HepG2 (cell line): Measurements from ENCODE around the gene SNAPIN. TPM values are rescaled to one million over a fixed set of nuclear protein-coding genes. Genes with fewer than 3 reads are reported as not detected.
A peak's percentile ranks its signal among the peaks of the same experiment; 100 is the strongest.

Experiments used
- JUN ChIP-seq: sonication (generic); formaldehyde crosslinking; IDR thresholded peaks from 2 replicates; pipeline ENCODE4 v1.4.0; 2020; ENCODE audit warnings: mild to moderate bottlenecking, missing genetic modification reagents
- RBM22 ChIP-seq: fragments of 200-400 bp; formaldehyde crosslinking; optimal IDR thresholded peaks from 2 replicates; pipeline ENCODE3; 2017; ENCODE audit warnings: mild to moderate bottlenecking, low read length, moderate library complexity
- SIN3B ChIP-seq: fragments of 150-350 bp; IDR thresholded peaks from 2 replicates; pipeline ENCODE4 v1.6.1; 2014; ENCODE audit warnings: low read length
- SMAD1 ChIP-seq: sonication (generic); formaldehyde crosslinking; IDR thresholded peaks from 2 replicates; pipeline ENCODE4 v1.4.0; 2020; ENCODE audit warnings: missing genetic modification reagents, low read depth, mild to moderate bottlenecking, borderline replicate concordance
- TEAD3 ChIP-seq: optimal IDR thresholded peaks from 2 replicates; pipeline ENCODE3; 2016; ENCODE audit warnings: borderline replicate concordance
- ZNF350 ChIP-seq: sonication (generic); formaldehyde crosslinking; IDR thresholded peaks from 2 replicates; pipeline ENCODE4 v1.4.0; 2020; ENCODE audit warnings: mild to moderate bottlenecking, low read depth, missing genetic modification reagents, borderline replicate concordance
- ZNF563 ChIP-seq: sonication (generic); formaldehyde crosslinking; IDR thresholded peaks from 2 replicates; pipeline ENCODE4 v1.8.0; 2022; ENCODE audit warnings: mild to moderate bottlenecking, moderate library complexity, missing genetic modification reagents
- polyA plus RNA-seq, 8 experiments: library from polyadenylated mRNA; depleted of rRNA in 3 of 8; stranded (reverse) in 7 of 8; unstranded in 1 of 8; fragments of >200 nt; fragmentation: Illumina TruSeq in 4 of 8; extraction: Trizol in 4 of 8; gene quantifications; 2 replicates each; pipeline versions ENCODE4 v1.2.1 to v1.2.3, GENCODE V29; 2011 to 2016; ENCODE audit warnings: low read depth in 4 of 8, missing spikeins in 1 of 8, mixed read lengths in 1 of 8; ENCODE audit not compliant: insufficient read depth in 1 of 8
- total RNA-seq, 5 experiments: library from RNA; depleted of rRNA; stranded (reverse); fragments of >200 nt; fragmentation: Illumina TruSeq; extraction: Trizol; gene quantifications; 2 replicates each; pipeline ENCODE4 v1.2.3, GENCODE V29; 2016; ENCODE audit warnings: low read depth in 1 of 5
- TF ChIP-seq, protein P1 (sequence below): sonication (generic); formaldehyde crosslinking; IDR thresholded peaks from 2 replicates; pipeline ENCODE4 v1.4.0; 2020; ENCODE audit warnings: mild to moderate bottlenecking, missing genetic modification reagents, borderline replicate concordance
- TF ChIP-seq, protein P2 (sequence below): sonication (generic); formaldehyde crosslinking; IDR thresholded peaks from 2 replicates; pipeline ENCODE4 v1.5.1; 2020; ENCODE audit warnings: mild to moderate bottlenecking, missing genetic modification reagents, borderline replicate concordance
- TF ChIP-seq, protein P3 (sequence below), 2 experiments: fragments of 450-650 bp in 1 of 2; sonication (generic) in 1 of 2; formaldehyde crosslinking in 1 of 2; IDR thresholded peaks; 2 replicates each; pipeline versions ENCODE4 v1.6.1 to v1.8.0; 2016 to 2022; ENCODE audit warnings: antibody characterized with exemption in 1 of 2, mild to moderate bottlenecking in 1 of 2, missing genetic modification reagents in 1 of 2

The SNAPIN gene
- total and polyA plus RNA-seq, 2 of the 13 experiments (the other 11 are each of a cell fraction or from before 2014, with no cell fraction given) = 23.9 to 25.7 TPM

DNA sequence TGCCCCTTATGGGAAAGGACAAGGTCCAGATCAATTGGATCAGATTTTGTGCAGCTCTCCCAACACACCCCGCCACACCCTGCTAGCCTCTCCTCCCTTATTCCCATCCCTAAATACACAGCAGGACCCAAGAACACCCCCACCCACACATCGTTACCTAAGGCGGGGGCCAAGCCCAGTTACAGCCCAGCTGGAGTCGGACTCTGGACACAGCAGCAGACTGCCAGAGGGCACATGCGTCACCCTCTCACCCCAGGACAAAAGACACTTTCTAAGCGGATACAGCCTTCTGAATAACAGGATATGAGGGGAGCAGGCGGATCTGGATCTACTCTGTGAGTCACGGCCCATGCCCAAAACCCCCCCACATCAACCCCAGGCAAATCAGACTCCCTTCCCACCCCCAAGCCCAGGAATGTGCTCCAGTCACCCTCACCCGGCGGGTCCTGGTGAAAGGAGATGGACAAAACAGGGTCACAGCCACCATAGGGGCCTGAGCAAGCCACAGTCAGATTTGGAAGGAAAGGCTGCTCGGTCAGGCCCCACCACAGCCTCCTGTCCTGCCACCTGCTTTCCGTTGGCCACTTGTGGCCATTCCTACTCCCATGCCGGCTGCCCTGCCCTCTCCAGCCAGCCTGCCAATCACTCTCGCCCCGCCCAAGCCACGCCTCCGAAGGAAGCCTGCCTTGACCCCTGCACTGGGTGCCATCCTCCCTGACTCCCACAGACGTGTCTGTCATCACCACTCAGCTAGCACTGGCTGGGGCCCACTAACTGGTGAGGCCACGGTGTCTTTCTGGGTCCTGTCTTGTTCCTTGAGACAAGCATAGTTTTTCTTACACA, 49.5 kb upstream of the SNAPIN start (continued):
- TF ChIP-seq ZNF563 (CRISPR knock-in tag) (0 out of 2 replicates have a peak, but pooled peaks have one; percentile 68), RBM22 (peak; percentile 15), ZNF350 (CRISPR knock-in tag) (peak; percentile 36; the same call in 1 of the 2 replicates), SIN3B (0 out of 2 replicates have a peak, but pooled peaks have one; percentile 18), JUN (CRISPR knock-in tag) (peak; percentile 87), TEAD3 (CRISPR knock-in tag) (peak; percentile 86), SMAD1 (CRISPR knock-in tag) (0 out of 2 replicates have a peak, but pooled peaks have one; percentile 26)
- TF ChIP-seq, protein P1, sequence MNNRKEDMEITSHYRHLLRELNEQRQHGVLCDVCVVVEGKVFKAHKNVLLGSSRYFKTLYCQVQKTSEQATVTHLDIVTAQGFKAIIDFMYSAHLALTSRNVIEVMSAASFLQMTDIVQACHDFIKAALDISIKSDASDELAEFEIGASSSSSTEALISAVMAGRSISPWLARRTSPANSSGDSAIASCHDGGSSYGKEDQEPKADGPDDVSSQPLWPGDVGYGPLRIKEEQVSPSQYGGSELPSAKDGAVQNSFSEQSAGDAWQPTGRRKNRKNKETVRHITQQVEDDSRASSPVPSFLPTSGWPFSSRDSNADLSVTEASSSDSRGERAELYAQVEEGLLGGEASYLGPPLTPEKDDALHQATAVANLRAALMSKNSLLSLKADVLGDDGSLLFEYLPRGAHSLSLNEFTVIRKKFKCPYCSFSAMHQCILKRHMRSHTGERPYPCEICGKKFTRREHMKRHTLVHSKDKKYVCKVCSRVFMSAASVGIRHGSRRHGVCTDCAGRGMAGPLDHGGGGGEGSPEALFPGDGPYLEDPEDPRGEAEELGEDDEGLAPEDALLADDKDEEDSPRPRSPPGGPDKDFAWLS = 0 out of 2 replicates have a peak, but pooled peaks have one; percentile 78
- TF ChIP-seq, protein P2, sequence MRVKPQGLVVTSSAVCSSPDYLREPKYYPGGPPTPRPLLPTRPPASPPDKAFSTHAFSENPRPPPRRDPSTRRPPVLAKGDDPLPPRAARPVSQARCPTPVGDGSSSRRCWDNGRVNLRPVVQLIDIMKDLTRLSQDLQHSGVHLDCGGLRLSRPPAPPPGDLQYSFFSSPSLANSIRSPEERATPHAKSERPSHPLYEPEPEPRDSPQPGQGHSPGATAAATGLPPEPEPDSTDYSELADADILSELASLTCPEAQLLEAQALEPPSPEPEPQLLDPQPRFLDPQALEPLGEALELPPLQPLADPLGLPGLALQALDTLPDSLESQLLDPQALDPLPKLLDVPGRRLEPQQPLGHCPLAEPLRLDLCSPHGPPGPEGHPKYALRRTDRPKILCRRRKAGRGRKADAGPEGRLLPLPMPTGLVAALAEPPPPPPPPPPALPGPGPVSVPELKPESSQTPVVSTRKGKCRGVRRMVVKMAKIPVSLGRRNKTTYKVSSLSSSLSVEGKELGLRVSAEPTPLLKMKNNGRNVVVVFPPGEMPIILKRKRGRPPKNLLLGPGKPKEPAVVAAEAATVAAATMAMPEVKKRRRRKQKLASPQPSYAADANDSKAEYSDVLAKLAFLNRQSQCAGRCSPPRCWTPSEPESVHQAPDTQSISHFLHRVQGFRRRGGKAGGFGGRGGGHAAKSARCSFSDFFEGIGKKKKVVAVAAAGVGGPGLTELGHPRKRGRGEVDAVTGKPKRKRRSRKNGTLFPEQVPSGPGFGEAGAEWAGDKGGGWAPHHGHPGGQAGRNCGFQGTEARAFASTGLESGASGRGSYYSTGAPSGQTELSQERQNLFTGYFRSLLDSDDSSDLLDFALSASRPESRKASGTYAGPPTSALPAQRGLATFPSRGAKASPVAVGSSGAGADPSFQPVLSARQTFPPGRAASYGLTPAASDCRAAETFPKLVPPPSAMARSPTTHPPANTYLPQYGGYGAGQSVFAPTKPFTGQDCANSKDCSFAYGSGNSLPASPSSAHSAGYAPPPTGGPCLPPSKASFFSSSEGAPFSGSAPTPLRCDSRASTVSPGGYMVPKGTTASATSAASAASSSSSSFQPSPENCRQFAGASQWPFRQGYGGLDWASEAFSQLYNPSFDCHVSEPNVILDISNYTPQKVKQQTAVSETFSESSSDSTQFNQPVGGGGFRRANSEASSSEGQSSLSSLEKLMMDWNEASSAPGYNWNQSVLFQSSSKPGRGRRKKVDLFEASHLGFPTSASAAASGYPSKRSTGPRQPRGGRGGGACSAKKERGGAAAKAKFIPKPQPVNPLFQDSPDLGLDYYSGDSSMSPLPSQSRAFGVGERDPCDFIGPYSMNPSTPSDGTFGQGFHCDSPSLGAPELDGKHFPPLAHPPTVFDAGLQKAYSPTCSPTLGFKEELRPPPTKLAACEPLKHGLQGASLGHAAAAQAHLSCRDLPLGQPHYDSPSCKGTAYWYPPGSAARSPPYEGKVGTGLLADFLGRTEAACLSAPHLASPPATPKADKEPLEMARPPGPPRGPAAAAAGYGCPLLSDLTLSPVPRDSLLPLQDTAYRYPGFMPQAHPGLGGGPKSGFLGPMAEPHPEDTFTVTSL (CRISPR knock-in tag) = peak; percentile 58; the same call in 1 of the 2 replicates
- TF ChIP-seq, protein P3, sequence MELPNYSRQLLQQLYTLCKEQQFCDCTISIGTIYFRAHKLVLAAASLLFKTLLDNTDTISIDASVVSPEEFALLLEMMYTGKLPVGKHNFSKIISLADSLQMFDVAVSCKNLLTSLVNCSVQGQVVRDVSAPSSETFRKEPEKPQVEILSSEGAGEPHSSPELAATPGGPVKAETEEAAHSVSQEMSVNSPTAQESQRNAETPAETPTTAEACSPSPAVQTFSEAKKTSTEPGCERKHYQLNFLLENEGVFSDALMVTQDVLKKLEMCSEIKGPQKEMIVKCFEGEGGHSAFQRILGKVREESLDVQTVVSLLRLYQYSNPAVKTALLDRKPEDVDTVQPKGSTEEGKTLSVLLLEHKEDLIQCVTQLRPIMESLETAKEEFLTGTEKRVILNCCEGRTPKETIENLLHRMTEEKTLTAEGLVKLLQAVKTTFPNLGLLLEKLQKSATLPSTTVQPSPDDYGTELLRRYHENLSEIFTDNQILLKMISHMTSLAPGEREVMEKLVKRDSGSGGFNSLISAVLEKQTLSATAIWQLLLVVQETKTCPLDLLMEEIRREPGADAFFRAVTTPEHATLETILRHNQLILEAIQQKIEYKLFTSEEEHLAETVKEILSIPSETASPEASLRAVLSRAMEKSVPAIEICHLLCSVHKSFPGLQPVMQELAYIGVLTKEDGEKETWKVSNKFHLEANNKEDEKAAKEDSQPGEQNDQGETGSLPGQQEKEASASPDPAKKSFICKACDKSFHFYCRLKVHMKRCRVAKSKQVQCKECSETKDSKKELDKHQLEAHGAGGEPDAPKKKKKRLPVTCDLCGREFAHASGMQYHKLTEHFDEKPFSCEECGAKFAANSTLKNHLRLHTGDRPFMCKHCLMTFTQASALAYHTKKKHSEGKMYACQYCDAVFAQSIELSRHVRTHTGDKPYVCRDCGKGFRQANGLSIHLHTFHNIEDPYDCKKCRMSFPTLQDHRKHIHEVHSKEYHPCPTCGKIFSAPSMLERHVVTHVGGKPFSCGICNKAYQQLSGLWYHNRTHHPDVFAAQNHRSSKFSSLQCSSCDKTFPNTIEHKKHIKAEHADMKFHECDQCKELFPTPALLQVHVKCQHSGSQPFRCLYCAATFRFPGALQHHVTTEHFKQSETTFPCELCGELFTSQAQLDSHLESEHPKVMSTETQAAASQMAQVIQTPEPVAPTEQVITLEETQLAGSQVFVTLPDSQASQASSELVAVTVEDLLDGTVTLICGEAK (IDR thresholded peaks at IDR 0.05) = no peak
- TF ChIP-seq, protein P3 (CRISPR knock-in tag; IDR thresholded peaks at IDR 0.05) = peak; percentile 74; the same call in 1 of the 2 replicates
